OCI-LY1 (cell line): ENCODE data around the gene CENPC.

ENCODE experiments used
- H2AFZ ChIP-seq: fragments of 200-600 bp; sonication (generic), shearing (Covaris generic); 2 replicates; pipeline ENCODE4 v1.6.0; 2014; ENCODE audit warnings: antibody characterized with exemption, mild to moderate bottlenecking, low read length
- H3F3A ChIP-seq: fragments of 200-600 bp; sonication (generic), shearing (Covaris generic); 2 replicates; pipeline ENCODE4 v1.6.0; 2014; ENCODE audit warnings: mild to moderate bottlenecking, antibody characterized with exemption, low read length, moderate library complexity; ENCODE audit not compliant: insufficient read depth
- H3K27ac ChIP-seq: fragments of 200-600 bp; sonication (generic); 2 replicates; pipeline ENCODE4 v1.5.1; 2014; ENCODE audit warnings: low read length, mixed run types, mild to moderate bottlenecking, low read depth; ENCODE audit not compliant: poor library complexity, severe bottlenecking
- H3K27me3 ChIP-seq: fragments of 200-600 bp; sonication (generic); 2 replicates; pipeline ENCODE4 v1.6.0; 2014; ENCODE audit warnings: antibody characterized with exemption, mild to moderate bottlenecking, low read length, moderate library complexity; ENCODE audit not compliant: insufficient read depth
- H3K36me3 ChIP-seq: fragments of 200-600 bp; sonication (generic); 2 replicates; pipeline ENCODE4 v1.6.1; 2014; ENCODE audit warnings: mild to moderate bottlenecking, antibody characterized with exemption, low read length, moderate library complexity, mixed read lengths; ENCODE audit not compliant: insufficient read depth
- H3K4me1 ChIP-seq: fragments of 200-600 bp; sonication (generic); 2 replicates; pipeline ENCODE4 v1.5.1; 2014; ENCODE audit warnings: mild to moderate bottlenecking, low read length, moderate library complexity; ENCODE audit not compliant: insufficient read depth, severe bottlenecking
- H3K4me2 ChIP-seq: fragments of 200-600 bp; sonication (generic), shearing (Covaris generic); 2 replicates; pipeline ENCODE4 v1.6.1; 2014; ENCODE audit warnings: low read length
- H3K4me3 ChIP-seq: fragments of 200-600 bp; sonication (generic); 2 replicates; pipeline ENCODE4 v1.5.1; 2014; ENCODE audit warnings: low read length, low read depth, mild to moderate bottlenecking, mixed read lengths; ENCODE audit not compliant: poor library complexity, severe bottlenecking
- H3K79me2 ChIP-seq: fragments of 200-600 bp; shearing (Covaris generic); 2 replicates; pipeline ENCODE4 v1.6.1; 2016; ENCODE audit warnings: mixed run types, low read length, mixed read lengths; ENCODE audit not compliant: insufficient read depth
- H3K9ac ChIP-seq: fragments of 200-600 bp; sonication (generic), shearing (Covaris generic); 2 replicates; pipeline ENCODE4 v1.6.1; 2014; ENCODE audit warnings: mild to moderate bottlenecking, low read length, mixed read lengths
- H3K9me2 ChIP-seq: fragments of 200-600 bp; sonication (generic), shearing (Covaris generic); 2 replicates; pipeline ENCODE4 v1.6.1; 2014; ENCODE audit warnings: low read depth, mild to moderate bottlenecking, low read length, mixed read lengths
- H3K9me3 ChIP-seq: fragments of 200-600 bp; shearing (Covaris generic); 2 replicates; pipeline ENCODE4 v1.6.1; 2014; ENCODE audit warnings: low read length, mixed read lengths
- H4K20me1 ChIP-seq: fragments of 200-600 bp; sonication (generic), shearing (Covaris generic); 2 replicates; pipeline ENCODE4 v1.6.0; 2016; ENCODE audit warnings: mild to moderate bottlenecking, low read length; ENCODE audit not compliant: insufficient read depth
- CTCF ChIP-seq: fragments of 200-600 bp; sonication (generic), shearing (Covaris generic); IDR thresholded peaks from 2 replicates; pipeline ENCODE4 v1.5.1; 2017; ENCODE audit warnings: mild to moderate bottlenecking, antibody characterized with exemption, low read length, moderate library complexity, mixed read lengths
- EZH2 ChIP-seq: fragments of 200-600 bp; sonication (generic), shearing (Covaris generic); IDR thresholded peaks from 2 replicates; pipeline ENCODE4 v1.8.0; 2017; ENCODE audit warnings: borderline replicate concordance, mixed run types, mild to moderate bottlenecking, antibody characterized with exemption, low read length, moderate library complexity, mixed read lengths

The CENPC gene, protein sequence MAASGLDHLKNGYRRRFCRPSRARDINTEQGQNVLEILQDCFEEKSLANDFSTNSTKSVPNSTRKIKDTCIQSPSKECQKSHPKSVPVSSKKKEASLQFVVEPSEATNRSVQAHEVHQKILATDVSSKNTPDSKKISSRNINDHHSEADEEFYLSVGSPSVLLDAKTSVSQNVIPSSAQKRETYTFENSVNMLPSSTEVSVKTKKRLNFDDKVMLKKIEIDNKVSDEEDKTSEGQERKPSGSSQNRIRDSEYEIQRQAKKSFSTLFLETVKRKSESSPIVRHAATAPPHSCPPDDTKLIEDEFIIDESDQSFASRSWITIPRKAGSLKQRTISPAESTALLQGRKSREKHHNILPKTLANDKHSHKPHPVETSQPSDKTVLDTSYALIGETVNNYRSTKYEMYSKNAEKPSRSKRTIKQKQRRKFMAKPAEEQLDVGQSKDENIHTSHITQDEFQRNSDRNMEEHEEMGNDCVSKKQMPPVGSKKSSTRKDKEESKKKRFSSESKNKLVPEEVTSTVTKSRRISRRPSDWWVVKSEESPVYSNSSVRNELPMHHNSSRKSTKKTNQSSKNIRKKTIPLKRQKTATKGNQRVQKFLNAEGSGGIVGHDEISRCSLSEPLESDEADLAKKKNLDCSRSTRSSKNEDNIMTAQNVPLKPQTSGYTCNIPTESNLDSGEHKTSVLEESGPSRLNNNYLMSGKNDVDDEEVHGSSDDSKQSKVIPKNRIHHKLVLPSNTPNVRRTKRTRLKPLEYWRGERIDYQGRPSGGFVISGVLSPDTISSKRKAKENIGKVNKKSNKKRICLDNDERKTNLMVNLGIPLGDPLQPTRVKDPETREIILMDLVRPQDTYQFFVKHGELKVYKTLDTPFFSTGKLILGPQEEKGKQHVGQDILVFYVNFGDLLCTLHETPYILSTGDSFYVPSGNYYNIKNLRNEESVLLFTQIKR

GRCh38 chr4:67545199-67546003 is at the start of gene CENPC:
Gene CENPC (minus strand): TSS chr4:67545503. CDS start chr4:67545355, 148 bp downstream.
- Histone ChIP-seq H3K27me3 (no peaks in the 10 kb centered on the region), H4K20me1 (no peaks in the 10 kb centered on the region), H3F3A (no peaks in the 10 kb centered on the region), H3K4me1 (peaks cover 41% of the 10 kb centered on the region), H3K9me3 (no peaks in the 10 kb centered on the region), H3K79me2 (peaks cover 37% of the 10 kb centered on the region), H3K4me2 (peak within 1 kb of the TSS; percentile 75), H3K36me3 (peaks cover 32% of the 10 kb centered on the region), H3K9me2 (no peaks in the 10 kb centered on the region), H3K27ac (peak within 1 kb of the TSS; percentile 83), H2AFZ (peak within 1 kb of the TSS; percentile 90), H3K4me3 (peak within 1 kb of the TSS; percentile 97), H3K9ac (peak within 1 kb of the TSS; percentile 98)
- TF ChIP-seq EZH2 (no peak), CTCF (no peak)

DNA sequence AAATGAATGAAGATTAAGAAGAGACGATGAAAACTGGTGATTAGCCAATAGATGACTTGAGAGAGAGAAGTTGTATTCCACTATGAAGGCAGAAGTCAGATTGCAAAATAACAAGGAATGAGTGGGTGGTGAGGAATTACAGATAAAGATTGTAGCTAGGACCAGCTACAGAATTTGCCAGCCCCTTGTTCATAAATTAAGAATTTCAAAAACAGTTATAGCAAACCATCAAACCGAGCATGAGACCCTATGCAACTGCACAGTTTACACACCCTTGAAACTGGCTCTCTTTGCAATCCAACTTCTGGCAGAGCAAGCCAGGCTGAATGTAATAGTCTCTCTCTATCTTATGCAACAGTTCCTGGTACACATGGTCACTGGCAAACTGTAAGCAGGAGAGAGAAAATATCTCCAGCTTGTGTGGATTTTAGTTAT is 48.5 kb upstream of the CENPC start:
- Histone ChIP-seq H3K27ac (no peak overlapping the region), H3K4me2 (no peak overlapping the region), H3K9me2 (no peaks in the 10 kb centered on the region), H3K27me3 (no peaks in the 10 kb centered on the region), H3K9ac (no peak overlapping the region), H3K36me3 (peaks cover 94% of the 10 kb centered on the region), H3K79me2 (no peaks in the 10 kb centered on the region), H3K4me3 (no peak overlapping the region), H3K9me3 (no peaks in the 10 kb centered on the region), H2AFZ (no peak overlapping the region), H4K20me1 (no peaks in the 10 kb centered on the region), H3K4me1 (no peaks in the 10 kb centered on the region), H3F3A (no peaks in the 10 kb centered on the region)
- TF ChIP-seq EZH2 (no peak), CTCF (no peak)

DNA sequence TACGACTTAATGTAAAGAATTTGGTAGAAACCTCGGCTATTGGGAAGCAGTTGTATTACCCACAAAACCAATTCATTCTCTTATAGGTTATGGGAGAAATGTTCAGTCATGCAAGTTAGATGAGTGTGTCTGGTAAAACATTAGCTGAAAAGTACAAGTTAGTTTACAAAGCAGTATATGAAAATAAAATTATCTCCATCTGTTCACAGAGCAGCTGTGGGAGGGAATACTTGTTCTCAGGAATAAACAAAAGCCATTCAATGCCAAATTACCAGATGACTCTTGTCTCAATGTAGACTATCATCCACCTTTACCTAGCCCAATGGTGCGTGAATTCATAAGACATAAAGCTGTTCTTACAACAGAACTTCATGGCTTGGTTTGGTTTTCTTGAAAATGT is 41.9 kb upstream of the CENPC start:
- H3K36me3 ChIP-seq = peaks cover 80% of the 10 kb centered on the region

More for the DNA sequence above, 41.9 kb upstream of the CENPC start:
- Histone ChIP-seq H3K27me3 (no peaks in the 10 kb centered on the region), H3K9me3 (no peaks in the 10 kb centered on the region), H3K79me2 (no peaks in the 10 kb centered on the region), H3F3A (no peaks in the 10 kb centered on the region), H3K27ac (no peak overlapping the region), H2AFZ (no peak overlapping the region), H3K4me2 (no peak overlapping the region), H3K9ac (no peak overlapping the region), H4K20me1 (no peaks in the 10 kb centered on the region), H3K4me3 (no peak overlapping the region), H3K4me1 (no peaks in the 10 kb centered on the region), H3K9me2 (no peaks in the 10 kb centered on the region)
- no peak for TF ChIP-seq CTCF
- TF ChIP-seq EZH2 = no peak
